Panc1 (cell line): ENCODE data around the gene SPACA7.

Source experiments
- POLR2AphosphoS5 ChIP-seq: IDR thresholded peaks from 2 replicates; pipeline ENCODE4 v1.6.1; 2012; ENCODE audit warnings: mild to moderate bottlenecking, low read depth, low read length, moderate library complexity
- SIN3A ChIP-seq: IDR thresholded peaks from 2 replicates; pipeline ENCODE4 v1.6.1; 2012; ENCODE audit warnings: low read depth, mild to moderate bottlenecking, low read length, moderate library complexity, borderline replicate concordance; ENCODE audit not compliant: insufficient read depth
- TCF7L2 ChIP-seq: IDR thresholded peaks from 2 replicates; pipeline ENCODE4 v1.6.1; 2011; ENCODE audit warnings: mild to moderate bottlenecking, low read depth, low read length, inconsistent platforms
- TF ChIP-seq, protein P1 (sequence below): fragments of 450-650 bp; IDR thresholded peaks from 2 replicates; pipeline ENCODE4 v1.5.1; 2017; ENCODE audit warnings: mild to moderate bottlenecking
- TF ChIP-seq, protein P2 (sequence below), 2 experiments: IDR thresholded peaks; 2 replicates each; pipeline ENCODE4 v1.6.1; 2011 to 2012; ENCODE audit warnings: low read depth in 2 of 2, control low read depth in 1 of 2, low read length in 1 of 2, mild to moderate bottlenecking in 1 of 2, moderate library complexity in 1 of 2; ENCODE audit not compliant: insufficient read depth in 1 of 2

DNA sequence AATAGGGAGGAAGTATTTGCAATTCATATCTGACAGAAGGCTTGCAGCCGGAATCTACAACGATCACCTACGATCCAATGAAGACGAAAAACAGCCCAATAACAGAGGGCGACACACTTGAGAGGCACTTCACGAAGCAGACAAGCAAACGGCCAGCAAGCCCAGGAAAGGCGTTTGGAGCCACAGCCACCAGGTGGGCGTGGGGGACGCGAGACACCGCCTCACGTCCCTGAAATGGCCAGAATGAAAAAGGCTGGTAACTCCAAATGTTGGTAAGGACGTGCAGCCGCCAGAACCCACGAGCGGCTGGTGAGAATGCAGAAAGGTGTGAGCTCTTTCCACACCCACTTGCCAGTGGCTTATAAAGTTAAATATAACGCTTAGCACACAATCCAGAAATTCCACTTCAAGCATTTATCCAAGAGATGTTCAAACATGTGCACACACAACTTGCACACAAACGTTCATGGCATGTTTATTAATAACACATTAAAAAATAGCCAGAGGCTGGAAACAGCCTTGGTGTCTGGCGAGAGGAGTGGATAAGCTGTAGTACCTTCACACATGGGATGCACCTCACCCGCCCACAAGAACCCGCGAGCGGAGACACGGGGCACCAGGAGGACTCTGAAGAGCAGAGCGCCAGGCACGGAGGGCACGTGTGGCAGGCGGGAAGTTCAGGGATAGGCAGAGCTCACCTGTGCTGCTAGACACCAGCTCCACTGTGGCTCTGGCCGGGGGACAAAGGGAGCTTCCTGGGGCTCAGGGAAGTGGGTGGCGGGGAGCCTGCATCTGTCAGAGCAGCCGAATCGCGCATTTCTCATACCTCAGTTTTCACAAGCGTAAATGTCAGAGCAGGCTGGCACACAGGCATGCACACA, 89.3 kb downstream of the SPACA7 start:
- TF ChIP-seq, protein P1, sequence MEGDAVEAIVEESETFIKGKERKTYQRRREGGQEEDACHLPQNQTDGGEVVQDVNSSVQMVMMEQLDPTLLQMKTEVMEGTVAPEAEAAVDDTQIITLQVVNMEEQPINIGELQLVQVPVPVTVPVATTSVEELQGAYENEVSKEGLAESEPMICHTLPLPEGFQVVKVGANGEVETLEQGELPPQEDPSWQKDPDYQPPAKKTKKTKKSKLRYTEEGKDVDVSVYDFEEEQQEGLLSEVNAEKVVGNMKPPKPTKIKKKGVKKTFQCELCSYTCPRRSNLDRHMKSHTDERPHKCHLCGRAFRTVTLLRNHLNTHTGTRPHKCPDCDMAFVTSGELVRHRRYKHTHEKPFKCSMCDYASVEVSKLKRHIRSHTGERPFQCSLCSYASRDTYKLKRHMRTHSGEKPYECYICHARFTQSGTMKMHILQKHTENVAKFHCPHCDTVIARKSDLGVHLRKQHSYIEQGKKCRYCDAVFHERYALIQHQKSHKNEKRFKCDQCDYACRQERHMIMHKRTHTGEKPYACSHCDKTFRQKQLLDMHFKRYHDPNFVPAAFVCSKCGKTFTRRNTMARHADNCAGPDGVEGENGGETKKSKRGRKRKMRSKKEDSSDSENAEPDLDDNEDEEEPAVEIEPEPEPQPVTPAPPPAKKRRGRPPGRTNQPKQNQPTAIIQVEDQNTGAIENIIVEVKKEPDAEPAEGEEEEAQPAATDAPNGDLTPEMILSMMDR = no peak
- TF ChIP-seq POLR2AphosphoS5 = no peak
- TF ChIP-seq, protein P2, sequence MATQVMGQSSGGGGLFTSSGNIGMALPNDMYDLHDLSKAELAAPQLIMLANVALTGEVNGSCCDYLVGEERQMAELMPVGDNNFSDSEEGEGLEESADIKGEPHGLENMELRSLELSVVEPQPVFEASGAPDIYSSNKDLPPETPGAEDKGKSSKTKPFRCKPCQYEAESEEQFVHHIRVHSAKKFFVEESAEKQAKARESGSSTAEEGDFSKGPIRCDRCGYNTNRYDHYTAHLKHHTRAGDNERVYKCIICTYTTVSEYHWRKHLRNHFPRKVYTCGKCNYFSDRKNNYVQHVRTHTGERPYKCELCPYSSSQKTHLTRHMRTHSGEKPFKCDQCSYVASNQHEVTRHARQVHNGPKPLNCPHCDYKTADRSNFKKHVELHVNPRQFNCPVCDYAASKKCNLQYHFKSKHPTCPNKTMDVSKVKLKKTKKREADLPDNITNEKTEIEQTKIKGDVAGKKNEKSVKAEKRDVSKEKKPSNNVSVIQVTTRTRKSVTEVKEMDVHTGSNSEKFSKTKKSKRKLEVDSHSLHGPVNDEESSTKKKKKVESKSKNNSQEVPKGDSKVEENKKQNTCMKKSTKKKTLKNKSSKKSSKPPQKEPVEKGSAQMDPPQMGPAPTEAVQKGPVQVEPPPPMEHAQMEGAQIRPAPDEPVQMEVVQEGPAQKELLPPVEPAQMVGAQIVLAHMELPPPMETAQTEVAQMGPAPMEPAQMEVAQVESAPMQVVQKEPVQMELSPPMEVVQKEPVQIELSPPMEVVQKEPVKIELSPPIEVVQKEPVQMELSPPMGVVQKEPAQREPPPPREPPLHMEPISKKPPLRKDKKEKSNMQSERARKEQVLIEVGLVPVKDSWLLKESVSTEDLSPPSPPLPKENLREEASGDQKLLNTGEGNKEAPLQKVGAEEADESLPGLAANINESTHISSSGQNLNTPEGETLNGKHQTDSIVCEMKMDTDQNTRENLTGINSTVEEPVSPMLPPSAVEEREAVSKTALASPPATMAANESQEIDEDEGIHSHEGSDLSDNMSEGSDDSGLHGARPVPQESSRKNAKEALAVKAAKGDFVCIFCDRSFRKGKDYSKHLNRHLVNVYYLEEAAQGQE (IDR thresholded peaks at IDR 0.05; ENCODE audit: insufficient read depth in 1 of 2, low read depth in 2 of 2, low read length in 1 of 2) = no peak
- TF ChIP-seq TCF7L2 = no peak
- no peak for TF ChIP-seq SIN3A
